ENCODE data around the gene CBLB.
A peak's percentile ranks its signal among the peaks of the same experiment; 100 is the strongest.

The CBLB gene

GRCh38 chr3:105846809-105847208 is 22.0 kb downstream of the CBLB start:
- DNase-seq (ENCODE audit: low spot score), result no peak

GRCh38 chr3:105845488-105845887 is 23.3 kb downstream of the CBLB start:
- no peak for DNase-seq (ENCODE audit: low spot score)

GRCh38 chr3:105844704-105845103 is 24.1 kb downstream of the CBLB start:
- DNase-seq (ENCODE audit: low spot score), result no peak

DNA sequence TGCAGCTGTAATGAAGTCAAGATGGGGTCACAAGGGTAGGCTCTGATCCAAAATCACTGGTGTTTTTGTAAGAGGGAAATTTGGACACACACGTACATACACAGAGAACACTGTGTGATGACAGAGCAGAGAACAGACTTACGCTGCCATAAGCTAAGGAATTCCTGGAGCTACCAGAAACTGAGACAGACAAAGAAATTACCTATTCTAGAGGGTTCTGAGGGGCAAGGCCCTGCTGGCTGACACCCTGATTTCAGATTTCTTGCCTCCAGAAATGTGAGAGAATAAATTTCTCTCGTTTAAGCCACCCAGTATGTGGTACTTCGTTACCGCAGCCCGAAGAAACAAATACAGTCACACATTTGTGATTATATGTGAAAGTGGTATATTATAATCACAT is 24.8 kb downstream of the CBLB start:
- no peak for DNase-seq (ENCODE audit: low spot score)

DNA sequence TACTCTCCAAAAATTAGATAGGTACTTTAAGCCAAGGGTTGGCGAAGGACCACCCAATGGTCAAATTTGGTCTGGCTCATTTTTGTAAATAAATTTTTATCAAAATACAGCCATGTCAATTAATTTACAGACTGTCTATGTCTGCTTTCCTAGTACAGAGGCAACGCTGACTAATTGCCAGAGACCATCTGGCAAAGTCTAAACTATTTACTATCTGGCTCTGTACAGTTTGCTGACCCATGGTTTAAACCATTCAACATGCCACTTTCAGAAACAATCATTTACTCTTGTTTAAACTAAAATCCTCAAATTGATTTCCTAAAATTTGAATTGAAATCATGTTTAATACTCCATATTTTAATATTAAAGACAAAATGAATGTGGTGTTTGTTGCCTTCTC is 25.9 kb downstream of the CBLB start:
- DNase-seq (ENCODE audit: low spot score), result no peak

- DNase-seq (ENCODE audit: low spot score), result no peak
These were observed 26.4 kb downstream of the CBLB start for GRCh38 chr3:105842449-105842848.

- DNase-seq (ENCODE audit: low spot score), result no peak
These were observed 30.9 kb downstream of the CBLB start for GRCh38 chr3:105837947-105838346.

DNA sequence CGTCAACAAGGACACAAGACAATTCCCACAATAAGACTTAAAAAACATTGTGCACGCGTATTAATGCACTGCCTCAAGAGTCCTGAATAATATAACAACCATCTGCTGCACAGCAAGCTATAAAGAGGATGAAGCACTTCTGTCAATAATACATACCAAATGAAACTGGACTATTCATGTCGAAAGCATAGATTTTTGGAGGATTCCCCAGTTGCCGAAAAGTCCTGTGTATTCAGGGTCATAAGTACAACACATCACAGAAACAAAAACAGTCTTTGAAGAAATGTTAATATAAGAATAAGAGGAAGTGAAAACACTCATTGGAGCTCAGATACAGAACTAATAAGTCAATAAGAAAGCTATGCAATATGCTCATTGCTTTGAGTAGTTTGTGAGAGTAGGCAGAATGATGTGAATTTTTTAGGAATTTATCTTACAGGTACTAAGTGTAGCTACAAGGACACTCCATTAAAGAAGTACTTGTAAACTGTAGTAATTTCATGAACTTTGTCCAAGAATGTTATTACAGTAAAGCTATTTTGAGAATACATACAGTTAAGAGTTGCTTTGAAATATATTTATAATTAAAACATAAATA is 31.6 kb downstream of the CBLB start:
- peak; percentile 31 for DNase-seq (ENCODE audit: low spot score)

DNA sequence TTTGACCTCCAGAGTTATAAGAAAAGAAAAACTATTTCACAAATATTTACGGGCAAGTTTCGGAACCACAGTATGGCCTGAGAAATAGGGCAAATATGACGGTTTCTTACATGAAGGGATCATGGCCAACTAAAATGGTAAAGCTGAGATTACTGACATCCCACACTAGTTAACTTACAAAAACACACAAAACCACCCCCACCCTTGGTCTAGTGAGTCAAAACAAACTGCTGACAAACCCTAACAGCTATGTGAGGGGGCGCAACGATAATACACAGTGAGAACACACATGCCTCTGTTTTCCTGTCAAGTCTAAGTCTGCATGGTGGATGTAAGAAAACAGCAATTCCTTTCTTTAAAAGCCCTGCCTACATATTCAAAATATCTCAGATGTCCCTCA is 32.3 kb downstream of the CBLB start:
- no peak for DNase-seq (ENCODE audit: low spot score)

DNA sequence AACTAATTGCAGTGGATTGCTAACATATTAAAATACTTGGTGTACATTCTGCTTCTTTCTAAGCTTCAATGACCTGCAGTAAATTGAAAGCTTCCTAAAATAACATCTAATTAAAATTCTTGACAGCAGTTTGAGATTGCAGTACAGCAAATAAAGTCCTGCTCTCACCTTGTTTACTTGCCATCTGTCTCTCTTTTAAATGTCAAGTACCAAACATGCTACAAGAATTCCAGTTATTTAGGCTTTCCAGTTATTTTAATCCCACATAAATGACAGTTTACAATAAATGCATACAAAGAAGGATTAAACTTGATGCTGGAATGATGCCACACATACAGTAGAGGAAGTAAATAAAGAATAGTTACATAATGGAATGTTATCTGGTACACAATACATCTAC is 33.2 kb downstream of the CBLB start:
- no peak for DNase-seq (ENCODE audit: low spot score)

DNA sequence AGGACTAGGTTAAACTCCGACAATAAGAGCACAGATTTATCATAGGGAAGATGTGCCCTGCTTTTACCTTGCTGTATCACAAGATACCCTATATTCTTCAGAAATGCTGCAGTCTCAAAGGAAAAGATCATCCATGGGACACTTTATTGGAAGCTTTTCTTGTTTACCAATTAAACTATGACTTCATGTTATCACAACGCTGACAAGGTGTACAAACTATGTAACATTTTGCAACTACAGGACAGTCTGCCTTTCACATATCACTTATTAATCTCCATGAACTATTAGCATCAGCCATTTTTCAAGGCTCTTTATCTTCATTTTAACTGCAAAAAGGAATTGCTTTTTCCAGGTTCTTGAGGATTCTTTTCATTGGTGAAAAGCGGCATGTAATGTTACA is 34.0 kb downstream of the CBLB start:
- DNase-seq (ENCODE audit: low spot score), result no peak

GRCh38 chr3:105832644-105833043 is 36.2 kb downstream of the CBLB start:
- no peak for DNase-seq (ENCODE audit: low spot score)

GRCh38 chr3:105830836-105831235 is 38.0 kb downstream of the CBLB start:
- DNase-seq (ENCODE audit: low spot score), result no peak

GRCh38 chr3:105829871-105830622 is 38.8 kb downstream of the CBLB start:
- no peak for DNase-seq (ENCODE audit: low spot score)

DNA sequence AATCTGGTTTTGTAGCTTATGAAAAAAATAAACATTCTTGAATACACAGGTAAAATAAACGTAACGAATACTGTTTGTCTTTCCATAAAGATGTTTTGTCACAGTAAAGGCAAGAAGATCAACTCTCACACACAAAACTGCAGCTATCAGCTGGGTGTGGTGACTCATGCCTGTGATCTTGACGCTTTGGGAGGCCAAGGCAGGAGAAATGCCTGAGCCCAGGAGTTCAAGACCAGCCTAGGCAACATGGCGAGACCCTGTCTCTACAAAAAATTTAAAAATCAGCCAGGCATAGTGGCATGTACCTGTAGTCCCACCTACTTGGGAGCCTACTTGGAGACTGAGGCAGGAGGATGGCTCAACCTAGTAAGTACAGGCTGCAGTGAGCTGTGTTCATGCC is 39.6 kb downstream of the CBLB start:
- no peak for DNase-seq (ENCODE audit: low spot score)

DNA sequence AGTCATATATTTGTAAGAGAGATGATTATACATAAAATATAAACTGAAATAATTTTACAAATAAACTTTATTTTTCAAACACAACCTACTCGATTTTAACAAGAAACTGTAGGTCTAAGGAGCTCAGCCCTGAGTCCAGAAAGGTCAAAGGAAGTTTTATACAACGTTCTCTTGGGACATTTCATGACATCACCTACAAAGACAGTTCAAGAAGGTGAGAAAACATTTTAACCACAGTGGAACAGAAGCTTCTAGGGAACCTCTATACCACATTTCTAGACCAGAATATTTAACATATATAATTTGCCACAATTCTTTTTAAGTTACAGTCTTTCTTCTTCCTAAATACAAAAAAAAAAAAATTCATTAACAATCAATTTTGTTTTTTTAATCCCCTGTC is 40.1 kb downstream of the CBLB start:
- DNase-seq (ENCODE audit: low spot score), result no peak

DNA sequence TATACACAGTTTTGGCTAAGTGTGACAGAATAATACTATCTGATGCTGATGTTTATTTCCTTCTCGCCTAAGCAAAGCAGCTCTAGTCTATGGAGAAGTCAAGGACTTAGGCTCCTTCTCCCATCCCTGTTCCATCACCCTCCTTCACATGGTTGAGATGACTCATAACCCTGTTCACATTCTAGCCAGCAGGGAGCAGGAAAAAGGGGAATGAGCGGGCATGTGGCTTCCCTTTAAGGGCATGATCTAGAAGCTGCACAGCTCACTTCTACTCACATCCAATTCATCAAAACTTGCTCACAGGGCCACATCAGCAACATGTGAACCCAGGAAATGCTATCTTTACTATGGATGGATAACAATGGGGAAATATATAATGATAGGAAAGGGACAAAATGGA is 40.9 kb downstream of the CBLB start:
- peak; percentile 37 for DNase-seq (ENCODE audit: low spot score)

- no peak for DNase-seq (ENCODE audit: low spot score)
These were observed 41.8 kb downstream of the CBLB start for GRCh38 chr3:105826778-105827634.

- DNase-seq (ENCODE audit: low spot score), result no peak
These were observed 44.7 kb downstream of the CBLB start for GRCh38 chr3:105824129-105824528.

- DNase-seq (ENCODE audit: low spot score), result no peak
These were observed 45.5 kb downstream of the CBLB start for GRCh38 chr3:105823149-105823867.

DNA sequence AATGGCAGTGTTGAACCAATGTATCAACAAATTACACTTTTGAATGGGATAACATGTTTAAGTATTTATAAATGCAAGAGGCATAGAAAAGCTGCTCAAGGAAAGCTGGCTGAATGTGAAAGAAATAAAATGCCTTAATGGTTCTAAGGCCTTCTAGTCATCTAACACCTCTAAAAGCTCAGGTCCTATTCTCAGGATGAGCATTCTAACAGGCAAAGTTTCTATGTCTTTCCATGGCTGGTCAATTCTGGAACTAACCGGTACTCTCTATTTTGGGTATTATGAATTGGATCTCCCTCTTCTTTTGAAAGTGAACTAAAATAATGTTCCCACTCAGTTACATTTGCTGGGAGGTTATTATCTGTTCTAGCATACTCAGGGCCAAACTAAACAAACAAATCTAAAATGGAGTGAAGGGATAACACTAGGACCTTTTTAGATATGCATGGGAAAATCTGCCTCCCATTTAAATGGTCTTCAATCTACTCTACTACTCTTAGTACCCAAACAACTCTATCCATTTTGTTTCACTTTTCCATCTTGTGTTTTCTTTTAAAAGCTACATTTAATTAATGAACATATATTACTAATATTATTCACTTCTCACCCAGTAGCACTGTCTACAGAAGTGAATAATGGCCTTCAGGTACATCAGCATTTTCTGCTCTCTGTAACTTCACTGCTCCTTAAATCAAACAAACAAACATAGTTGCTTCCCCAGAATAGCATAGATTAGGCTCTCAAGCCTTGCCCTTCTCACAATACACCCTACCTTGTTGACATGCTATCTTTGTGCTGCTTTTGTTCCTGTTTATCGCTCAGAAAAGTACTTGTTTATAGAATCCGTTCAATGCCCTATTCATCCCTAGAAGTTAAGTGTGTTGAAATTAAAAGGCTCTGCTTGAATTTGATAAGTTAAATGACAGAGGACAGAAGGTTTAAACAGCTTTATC is 46.4 kb downstream of the CBLB start:
- DNase-seq (ENCODE audit: low spot score), result no peak
